Omental fat pad (tissue), 4 donors: ENCODE measurements around the gene ADAM8. TPM values are rescaled to one million over a fixed set of nuclear protein-coding genes. Genes with fewer than 3 reads are reported as not detected.

Experiments
- ATAC-seq: fragments of 150-250 bp; one replicate; pipeline ENCODE4 v1.9.1; 2016; ENCODE audit warnings: mild to moderate bottlenecking, moderate library complexity; ENCODE audit not compliant: low FRiP score
- DNase-seq: peaks from one replicate; pipeline ENCODE4 v3.0.0-alpha.2; 2019; ENCODE audit warnings: low spot score
- CTCF ChIP-seq, 3 donors: fragments of 450-650 bp; IDR thresholded peaks; one replicate each; pipeline ENCODE4 v1.5.1; 2016 to 2017; ENCODE audit warnings: antibody characterized with exemption in 3 of 3, mild to moderate bottlenecking in 3 of 3, moderate library complexity in 2 of 3
- total RNA-seq, 4 donors: library from RNA; depleted of rRNA; stranded (reverse); fragments of >200 nt; gene quantifications; one replicate each; pipeline ENCODE4 v1.1.0, GENCODE V29; 2016

ADAM8 gene
- total RNA-seq, 4 donors from 2014 or later = 3.9 to 53.9 (median 8.4) TPM

GRCh38 chr10:133257489-133258065, 19.1 kb downstream of the ADAM8 start:
- ATAC-seq (peak; percentile 53), DNase-seq (peak; percentile 43)
- TF ChIP-seq CTCF (IDR thresholded peaks at IDR 0.05) = no peak

GRCh38 chr10:133255323-133255722, 21.3 kb downstream of the ADAM8 start:
- DNase-seq (no peak), ATAC-seq (no peak)
- no peak for TF ChIP-seq CTCF (IDR thresholded peaks at IDR 0.05)

GRCh38 chr10:133254421-133255120, 22.1 kb downstream of the ADAM8 start:
- no peak for DNase-seq

GRCh38 chr10:133253361-133253955, 23.2 kb downstream of the ADAM8 start:
- ATAC-seq = no peak
- DNase-seq = no peak
- TF ChIP-seq CTCF (IDR thresholded peaks at IDR 0.05) = no peak

More at GRCh38 chr10:133254421-133255120, 22.1 kb downstream of the ADAM8 start:
- no peak for ATAC-seq
- TF ChIP-seq CTCF (IDR thresholded peaks at IDR 0.05) = no peak

- no peak for ATAC-seq
- TF ChIP-seq CTCF (IDR thresholded peaks at IDR 0.05) = no peak
- DNase-seq = no peak
Observed at GRCh38 chr10:133252223-133252552, 24.5 kb downstream of the ADAM8 start.

GRCh38 chr10:133251388-133252222, 25.1 kb downstream of the ADAM8 start:
- no peak for DNase-seq
- no peak for ATAC-seq
- no peak for TF ChIP-seq CTCF (IDR thresholded peaks at IDR 0.05)
